M059J (cell line): ENCODE data around the gene SLC12A7. TPM values are rescaled to one million over a fixed set of nuclear protein-coding genes. Genes with fewer than 3 reads are reported as not detected.
"Not testable (repeated sequence)": the region's sequence is repeated elsewhere in the genome, so short reads cannot be mapped to it uniquely, and the experiment has no call there.

Source experiments
- DNase-seq: peaks from one replicate; pipeline ENCODE4 v3.0.0-alpha.2; 2012; ENCODE audit warnings: low read depth
- total RNA-seq: library from RNA; depleted of rRNA; stranded (reverse); fragments of >200 nt; shearing (Covaris generic); gene quantifications from 2 replicates; pipeline ENCODE4 v1.2.3, GENCODE V29; 2014

Gene SLC12A7
- total RNA-seq, 1 experiment from 2014 or later, result 14.2 TPM

- DNase-seq, result no peak
These were observed 28.9 kb upstream of the SLC12A7 start for GRCh38 chr5:1140818-1141189.

GRCh38 chr5:1140171-1140817, 28.4 kb upstream of the SLC12A7 start:
- DNase-seq, result peak; percentile 56

DNA sequence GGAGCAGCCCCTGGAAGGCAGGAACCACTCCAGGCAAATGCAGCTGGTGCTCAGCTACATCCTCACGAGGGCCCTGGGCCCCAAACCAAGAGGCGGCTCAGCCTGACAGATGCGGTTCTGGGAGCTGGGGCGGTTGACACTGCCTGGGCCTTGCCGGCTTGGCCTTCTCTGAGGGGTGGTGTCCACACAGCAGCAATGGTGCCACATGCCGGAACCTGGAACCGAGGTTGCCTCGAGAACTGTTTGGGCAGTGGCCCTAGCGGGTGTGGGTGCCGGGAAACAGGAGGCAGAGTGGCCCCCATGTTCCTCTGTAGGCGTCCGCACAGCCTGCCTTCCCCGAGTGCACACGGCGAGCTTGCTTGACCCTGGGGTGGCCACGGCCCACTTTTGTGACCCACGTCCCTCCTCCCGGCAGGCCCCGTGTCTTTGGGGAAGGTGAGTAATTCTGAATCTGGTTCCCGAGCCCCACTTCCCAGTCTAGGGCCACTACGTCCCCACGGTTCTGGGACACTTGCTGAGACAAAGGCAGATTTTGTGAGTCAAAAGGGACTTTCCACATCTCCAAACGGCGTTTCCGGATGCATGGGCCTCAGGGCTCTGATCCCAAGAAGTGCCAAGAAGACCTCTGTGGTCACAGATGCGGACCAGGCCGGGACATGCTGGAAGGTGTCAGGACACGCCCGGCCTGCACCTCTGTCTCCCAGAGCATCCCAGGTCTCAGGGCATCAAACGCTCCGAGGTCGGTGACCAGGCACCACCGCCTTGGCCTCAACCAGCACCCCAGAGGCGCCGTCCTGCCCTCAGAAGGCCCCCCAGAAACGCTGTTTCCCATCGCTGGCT, 27.7 kb upstream of the SLC12A7 start:
- DNase-seq, result peak; percentile 47

DNA sequence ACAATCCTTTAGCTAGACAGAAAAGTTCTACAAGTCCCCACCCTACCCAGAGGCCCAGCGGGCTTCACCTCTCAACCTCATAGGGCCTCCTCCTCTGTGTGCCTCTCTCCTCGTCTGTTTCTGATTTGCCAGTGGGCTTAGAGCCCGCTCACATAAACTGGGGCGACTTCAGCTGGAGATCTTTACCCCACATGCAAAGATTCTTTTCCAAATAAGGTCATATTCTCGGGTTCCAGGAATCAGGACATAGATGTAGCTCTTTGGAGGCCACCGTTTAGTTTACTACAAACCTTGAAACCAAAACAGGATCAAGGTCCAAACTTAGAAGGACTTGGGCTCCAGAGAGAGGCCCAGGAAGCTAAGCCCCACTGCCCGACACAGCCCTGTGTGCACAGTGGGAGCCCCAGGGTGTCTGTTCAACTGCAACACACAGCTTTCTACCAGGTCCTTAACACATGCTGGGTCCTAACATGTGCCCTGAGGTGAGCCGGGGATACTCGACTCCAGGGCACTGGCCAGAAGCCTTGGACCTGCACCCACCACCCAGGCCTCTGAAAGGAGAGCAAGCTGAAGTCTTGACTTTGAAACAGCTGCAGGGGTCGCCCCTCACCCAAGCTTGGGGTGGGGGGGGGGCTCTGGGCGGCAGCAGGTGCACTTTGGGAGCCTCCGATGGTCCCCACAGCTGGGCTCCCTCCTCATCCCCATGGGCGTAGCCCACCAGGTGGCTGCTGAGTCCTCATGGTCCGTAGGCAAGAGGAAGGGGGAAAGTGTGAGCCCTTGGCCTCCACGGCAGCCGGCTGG, 26.8 kb upstream of the SLC12A7 start:
- no peak for DNase-seq

GRCh38 chr5:1137567-1138444, 25.9 kb upstream of the SLC12A7 start:
- DNase-seq, result no peak

DNA sequence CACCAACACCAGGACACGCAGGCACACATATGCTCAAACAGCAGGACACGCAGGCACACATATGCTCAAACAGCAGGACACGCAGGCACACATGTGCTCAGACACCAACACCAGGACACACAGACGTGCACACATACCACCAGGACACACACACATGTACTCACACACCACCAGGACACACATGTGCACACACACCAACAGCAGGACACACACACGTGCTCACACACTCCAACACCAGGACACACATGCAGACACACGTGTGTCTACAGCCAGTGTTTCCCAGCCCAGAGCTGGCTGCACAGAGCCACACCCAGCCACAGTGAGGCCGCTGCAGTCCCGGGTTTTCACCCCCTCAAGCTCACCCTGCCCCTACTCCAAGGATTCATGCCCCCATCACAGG, 25.0 kb upstream of the SLC12A7 start:
- no peak for DNase-seq

- DNase-seq, result no peak
These were observed 24.0 kb upstream of the SLC12A7 start for GRCh38 chr5:1135696-1136525.

DNA sequence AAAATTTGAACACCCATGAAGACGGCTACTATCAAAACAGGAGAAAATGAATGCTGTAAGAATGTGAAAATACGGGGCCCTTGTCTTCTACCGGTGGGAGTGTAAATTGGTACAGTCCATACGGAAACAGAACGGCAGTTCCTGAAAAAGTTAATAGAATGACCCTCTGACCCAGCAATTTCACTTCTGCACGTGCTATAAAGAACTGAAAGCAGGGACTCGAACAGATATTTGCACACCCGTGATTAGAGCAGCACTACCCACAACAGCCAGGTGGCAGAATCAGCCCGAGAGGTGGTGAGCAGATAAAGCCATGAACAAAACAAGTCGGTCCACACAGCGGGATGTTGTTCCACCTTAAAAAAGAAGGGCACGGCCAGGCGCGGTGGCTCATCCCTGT, 22.6 kb upstream of the SLC12A7 start:
- DNase-seq, result no peak

DNA sequence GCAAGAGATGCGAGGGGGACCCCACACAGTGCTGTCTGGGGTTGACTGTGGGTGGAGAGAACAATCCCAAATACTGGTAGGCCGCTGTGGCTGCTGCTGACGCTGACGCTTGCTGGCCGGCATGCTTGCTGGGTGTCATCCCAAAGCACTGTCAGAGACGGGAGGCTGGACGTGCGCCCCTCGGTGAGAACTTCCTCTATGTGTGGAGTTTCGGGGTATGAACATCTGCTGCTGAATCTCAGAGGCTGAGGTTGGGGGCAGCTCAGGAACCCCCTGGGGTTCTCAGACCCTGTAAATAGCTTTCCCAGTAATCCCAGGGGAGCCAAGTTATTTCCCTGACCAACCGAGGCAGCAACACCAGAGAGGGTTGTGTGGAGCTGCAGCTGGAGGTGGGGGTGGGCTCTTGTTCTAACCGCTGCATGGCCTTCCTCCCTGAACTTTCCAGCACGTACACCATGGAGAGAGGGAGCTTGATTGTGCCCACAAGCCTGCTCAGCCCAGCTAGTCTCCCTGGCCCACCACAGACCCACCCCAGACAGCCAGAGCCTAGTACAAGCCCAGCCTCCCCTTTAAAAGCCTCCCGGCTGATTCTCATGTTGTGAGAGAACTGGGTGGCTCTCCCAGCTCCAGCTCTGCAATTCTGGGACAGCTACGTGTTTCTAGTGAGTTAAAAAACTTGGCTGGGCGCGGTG, 21.8 kb upstream of the SLC12A7 start:
- no peak for DNase-seq

- DNase-seq, result no peak
These were observed 21.2 kb upstream of the SLC12A7 start for GRCh38 chr5:1133108-1133507.

DNA sequence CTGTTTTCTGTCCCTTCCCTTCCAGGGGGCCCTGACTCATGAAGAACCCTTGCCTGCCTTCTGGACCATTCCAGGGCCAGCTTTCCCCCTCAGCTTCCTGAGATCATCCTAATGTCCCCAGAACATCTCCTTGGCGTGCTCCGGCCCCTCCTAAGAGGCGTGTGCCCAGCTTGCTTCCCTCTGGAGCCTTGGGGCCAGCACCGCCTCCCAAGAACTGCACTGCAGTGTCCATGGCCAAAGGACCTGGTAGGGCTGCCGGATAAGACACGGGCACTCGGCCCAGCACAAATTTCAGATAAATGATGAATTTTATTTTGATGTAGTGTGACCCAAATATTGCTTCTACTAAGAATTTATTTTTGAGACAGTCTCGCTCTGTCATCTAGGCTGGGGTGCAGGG, 20.7 kb upstream of the SLC12A7 start:
- no peak for DNase-seq

GRCh38 chr5:1131726-1132125, 19.9 kb upstream of the SLC12A7 start:
- peak; percentile 53 for DNase-seq

GRCh38 chr5:1131191-1131621, 19.3 kb upstream of the SLC12A7 start:
- no peak for DNase-seq

DNA sequence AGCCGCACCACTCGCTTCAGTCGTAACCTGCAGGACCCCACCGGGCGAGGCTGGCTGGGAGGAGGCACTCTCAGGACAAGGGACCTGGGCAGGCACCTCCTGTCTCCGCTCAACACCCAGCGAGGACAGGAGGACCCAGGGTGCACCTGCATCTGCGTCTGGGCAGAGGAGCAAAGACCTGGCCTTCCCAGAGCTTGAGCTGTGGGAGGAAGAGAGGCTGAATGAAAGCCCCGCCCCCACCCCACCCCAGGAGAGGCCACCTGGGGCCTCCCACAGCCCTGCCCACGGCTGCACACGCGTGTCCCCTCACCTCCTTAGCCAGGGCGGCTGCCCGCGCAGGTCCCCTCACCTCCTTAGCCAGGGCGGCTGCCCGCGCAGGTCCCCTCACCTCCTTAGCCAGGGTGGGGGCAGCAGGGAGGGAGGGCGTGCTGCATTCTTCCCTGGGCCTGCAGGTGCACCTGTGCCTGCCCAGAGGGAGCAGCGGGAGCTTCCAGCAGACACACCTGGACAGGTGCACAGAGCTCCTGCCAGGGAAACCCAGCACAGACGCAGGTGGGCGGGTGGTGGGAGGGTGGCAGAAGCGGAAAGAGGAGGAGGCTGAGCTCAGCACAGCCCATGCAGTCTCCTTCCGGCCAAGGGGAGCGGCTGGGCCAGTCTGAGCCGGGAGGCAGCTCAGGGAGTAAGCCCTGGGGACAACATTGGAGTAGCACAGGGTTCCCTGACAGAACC, 18.5 kb upstream of the SLC12A7 start:
- DNase-seq, result no peak

DNA sequence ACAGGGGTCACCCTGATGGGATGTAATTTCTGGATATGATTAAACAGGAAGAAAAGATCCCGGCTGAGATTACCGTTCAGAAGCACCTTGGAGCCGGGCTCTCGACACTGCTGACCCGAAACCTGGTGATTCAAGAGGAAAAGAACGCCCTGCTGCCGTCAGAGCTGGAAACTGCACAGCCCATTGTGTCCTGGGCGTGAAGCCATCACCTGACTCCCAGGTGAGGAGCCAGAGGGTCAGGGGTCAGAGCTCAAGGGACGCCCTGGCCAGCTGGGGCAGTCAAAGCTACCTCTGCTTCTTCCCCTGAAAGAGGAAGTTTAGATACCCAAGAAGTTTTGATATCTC, 17.8 kb upstream of the SLC12A7 start:
- DNase-seq, result no peak

DNA sequence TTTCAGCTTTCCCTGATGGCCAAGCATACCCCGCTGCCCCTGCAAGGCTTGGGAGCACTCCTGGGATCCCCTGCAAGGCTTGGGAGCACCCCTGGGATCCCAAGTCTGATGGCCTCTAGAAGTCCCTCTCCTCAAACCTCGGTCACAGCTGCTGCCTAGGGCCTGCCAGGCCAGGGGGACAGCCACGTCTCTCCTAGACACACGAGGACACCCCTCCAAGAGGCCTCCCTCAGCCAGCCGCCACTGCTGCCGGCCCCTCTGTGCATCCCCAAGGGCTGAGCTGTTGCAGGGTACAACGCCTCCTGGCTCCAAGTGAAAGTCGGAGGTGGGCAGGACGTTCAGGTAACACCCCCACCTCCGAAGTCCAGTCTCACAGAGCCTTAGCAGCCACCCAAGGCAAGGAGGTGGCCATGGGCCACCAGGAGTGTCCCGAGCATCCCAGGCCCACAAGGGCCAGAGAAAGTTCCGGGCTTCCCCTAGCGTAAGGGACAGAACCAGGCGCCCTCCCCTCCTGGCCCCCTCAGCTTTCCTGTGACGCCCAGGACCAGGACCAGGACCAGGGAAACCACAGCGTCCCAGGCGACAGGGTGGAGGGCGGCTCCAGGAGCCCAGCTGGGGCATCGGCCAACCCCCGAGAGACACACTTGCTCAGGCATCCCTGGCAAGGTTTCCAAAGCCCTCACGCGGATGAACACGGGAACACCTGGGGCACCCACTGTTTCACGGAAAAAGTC, 17.3 kb upstream of the SLC12A7 start:
- DNase-seq, result no peak

GRCh38 chr5:1127959-1128785, 16.3 kb upstream of the SLC12A7 start:
- DNase-seq, result no peak

DNA sequence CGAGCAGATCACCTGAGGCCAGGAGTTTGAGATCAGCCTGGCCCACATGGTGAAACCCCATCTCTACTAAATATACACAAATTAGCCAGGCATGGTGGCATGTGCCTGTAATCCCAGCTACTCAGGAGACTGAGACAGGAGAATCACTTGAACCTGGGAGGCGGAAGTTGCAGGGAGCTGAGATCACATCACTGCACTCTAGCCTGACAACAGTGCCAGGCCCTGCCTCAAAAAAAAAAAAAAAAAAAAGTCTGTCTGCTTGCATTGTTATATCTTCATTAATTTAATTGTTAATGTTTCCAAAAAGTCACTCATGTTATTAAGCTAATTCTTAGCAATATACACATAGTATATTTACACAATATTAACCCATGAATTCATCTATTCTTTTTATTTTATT, 13.8 kb upstream of the SLC12A7 start:
- DNase-seq, result not testable (repeated sequence)
